Measurements from ENCODE around the gene UMODL1. TPM values are rescaled to one million over a fixed set of nuclear protein-coding genes. Genes with fewer than 3 reads are reported as not detected.

UMODL1 gene
- total RNA-seq, 1 experiment from 2014 or later = not detected

DNA sequence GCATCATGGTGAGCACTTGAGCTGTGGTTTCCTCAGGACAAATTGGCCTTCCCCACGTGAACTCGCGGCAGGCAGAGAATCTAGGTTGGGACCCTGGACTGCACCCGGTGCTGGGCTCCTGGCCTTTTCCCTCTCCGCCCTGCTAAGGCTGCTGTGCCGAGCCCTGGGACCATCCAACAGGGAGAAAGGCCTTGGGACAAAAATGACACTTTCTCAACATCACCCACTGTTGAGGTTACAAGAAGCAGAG lies 9.2 kb upstream of the UMODL1 start:
- ChIA-PET CTCF (no interaction called here), POLR2A (ENCODE audit: unreplicated experiment) (no interaction called here)
- Histone ChIP-seq H3K9me2 (ENCODE audit: insufficient read depth) (no peaks in the 10 kb centered on the region), H3K4me2 (no peak overlapping the region), H3K79me2 (ENCODE audit: low read depth) (no peaks in the 10 kb centered on the region), H3K27me3 (ENCODE audit: insufficient read depth, low read depth) (no peaks in the 10 kb centered on the region), H3F3A (ENCODE audit: insufficient read depth, low read depth) (peaks cover 20% of the 10 kb centered on the region; the same call in 1 of the 2 replicates), H3K27ac (no peak overlapping the region), H3K9me3 (ENCODE audit: insufficient read depth, low read depth) (no peaks in the 10 kb centered on the region), H2AFZ (no peak overlapping the region), H3K36me3 (ENCODE audit: low read depth) (no peaks in the 10 kb centered on the region), H3K4me3 (no peak overlapping the region), H4K20me1 (ENCODE audit: insufficient read depth) (no peaks in the 10 kb centered on the region), H3K4me1 (replicated peaks; ENCODE audit: insufficient read depth) (peaks cover 16% of the 10 kb centered on the region)
- no peak for DNase-seq
- TF ChIP-seq, protein P1, sequence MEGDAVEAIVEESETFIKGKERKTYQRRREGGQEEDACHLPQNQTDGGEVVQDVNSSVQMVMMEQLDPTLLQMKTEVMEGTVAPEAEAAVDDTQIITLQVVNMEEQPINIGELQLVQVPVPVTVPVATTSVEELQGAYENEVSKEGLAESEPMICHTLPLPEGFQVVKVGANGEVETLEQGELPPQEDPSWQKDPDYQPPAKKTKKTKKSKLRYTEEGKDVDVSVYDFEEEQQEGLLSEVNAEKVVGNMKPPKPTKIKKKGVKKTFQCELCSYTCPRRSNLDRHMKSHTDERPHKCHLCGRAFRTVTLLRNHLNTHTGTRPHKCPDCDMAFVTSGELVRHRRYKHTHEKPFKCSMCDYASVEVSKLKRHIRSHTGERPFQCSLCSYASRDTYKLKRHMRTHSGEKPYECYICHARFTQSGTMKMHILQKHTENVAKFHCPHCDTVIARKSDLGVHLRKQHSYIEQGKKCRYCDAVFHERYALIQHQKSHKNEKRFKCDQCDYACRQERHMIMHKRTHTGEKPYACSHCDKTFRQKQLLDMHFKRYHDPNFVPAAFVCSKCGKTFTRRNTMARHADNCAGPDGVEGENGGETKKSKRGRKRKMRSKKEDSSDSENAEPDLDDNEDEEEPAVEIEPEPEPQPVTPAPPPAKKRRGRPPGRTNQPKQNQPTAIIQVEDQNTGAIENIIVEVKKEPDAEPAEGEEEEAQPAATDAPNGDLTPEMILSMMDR (conservative IDR thresholded peaks at IDR 0.05) = no peak
- no peak for TF ChIP-seq EZH2 (IDR thresholded peaks at IDR 0.05; ENCODE audit: low read depth)
- intact Hi-C loops (cut with micrococcal nuclease; ENCODE audit: unreplicated experiment) = no loop called here
- no TSS peak for BruUV-seq (replicated peaks)

DNA sequence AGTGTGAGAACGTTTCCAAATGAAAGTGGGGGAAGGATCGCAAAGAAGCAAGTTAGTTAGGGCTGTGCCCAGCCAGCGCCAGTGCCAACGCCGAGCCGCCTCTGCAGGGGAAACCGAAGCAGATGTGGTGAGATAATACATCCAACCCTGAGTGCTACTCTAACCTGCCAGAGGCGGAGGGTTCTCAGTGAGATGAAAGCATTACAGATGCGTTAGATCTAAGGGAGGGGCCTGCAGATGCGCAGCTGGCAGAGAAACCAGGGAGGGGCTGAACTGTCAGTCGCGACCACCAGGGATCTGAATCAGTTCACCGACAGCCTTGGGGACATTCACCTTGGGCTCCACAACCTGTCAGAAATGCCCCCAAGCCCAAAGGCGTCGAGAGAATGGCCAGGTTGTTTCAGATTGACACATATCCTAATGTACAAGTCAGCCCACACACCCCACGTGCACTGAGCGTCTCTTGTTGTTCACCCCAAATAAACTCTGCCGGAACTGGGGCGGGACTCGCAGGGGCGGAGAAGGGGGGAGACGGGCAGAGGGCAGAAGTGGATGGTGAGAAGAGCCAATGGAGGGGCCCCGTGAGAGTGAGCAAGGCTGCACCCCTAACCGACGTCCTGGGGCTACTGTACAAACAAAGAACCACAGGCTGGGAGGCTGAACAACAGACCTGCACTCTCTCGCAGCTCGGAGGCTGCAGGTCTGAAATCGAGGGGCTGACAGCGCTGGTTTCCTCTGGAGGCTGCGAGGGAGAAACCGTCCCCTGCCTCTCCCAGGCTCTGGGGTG lies 8.7 kb upstream of the UMODL1 start:
- Histone ChIP-seq H3K9me2 (ENCODE audit: insufficient read depth) (no peaks in the 10 kb centered on the region), H3K9me3 (ENCODE audit: insufficient read depth, low read depth) (no peaks in the 10 kb centered on the region), H3K4me2 (no peak overlapping the region), H3K4me1 (replicated peaks; ENCODE audit: insufficient read depth) (peaks cover 12% of the 10 kb centered on the region), H4K20me1 (ENCODE audit: insufficient read depth) (no peaks in the 10 kb centered on the region), H3F3A (ENCODE audit: insufficient read depth, low read depth) (peaks cover 15% of the 10 kb centered on the region; the same call in 1 of the 2 replicates), H3K27me3 (ENCODE audit: insufficient read depth, low read depth) (no peaks in the 10 kb centered on the region), H3K36me3 (ENCODE audit: low read depth) (no peaks in the 10 kb centered on the region), H3K79me2 (ENCODE audit: low read depth) (no peaks in the 10 kb centered on the region), H3K4me3 (no peak overlapping the region), H3K27ac (no peak overlapping the region), H2AFZ (no peak overlapping the region)
- intact Hi-C loops (cut with micrococcal nuclease; ENCODE audit: unreplicated experiment) = no loop called here
- TF ChIP-seq, protein P1 (conservative IDR thresholded peaks at IDR 0.05) = no peak
- no peak for TF ChIP-seq EZH2 (IDR thresholded peaks at IDR 0.05; ENCODE audit: low read depth)
- no peak for DNase-seq
- POLR2A ChIA-PET (ENCODE audit: unreplicated experiment) = no interaction called here
- CTCF ChIA-PET = no interaction called here
- BruUV-seq (replicated peaks) = no TSS peak

DNA sequence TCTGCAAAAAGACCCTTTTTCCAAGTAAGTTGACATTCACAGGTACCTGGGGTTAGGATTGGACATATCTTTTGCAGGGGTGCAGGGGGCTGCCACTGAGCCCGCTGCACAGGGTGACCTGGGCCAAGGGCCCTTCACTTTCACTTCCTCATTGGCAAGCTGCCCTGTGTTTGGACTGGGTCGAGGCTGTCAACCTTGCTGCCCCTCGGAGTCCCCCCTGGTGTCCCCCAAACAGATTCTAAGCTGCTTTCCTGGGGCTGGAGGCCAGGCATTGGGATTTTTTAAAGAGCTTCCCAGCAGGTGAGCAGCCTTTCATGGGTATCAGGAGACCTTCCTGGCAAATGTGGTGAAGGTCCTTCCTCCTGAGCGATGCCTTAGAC lies 7.9 kb upstream of the UMODL1 start:
- no peak for DNase-seq
- H3K36me3 ChIP-seq (ENCODE audit: low read depth) = no peaks in the 10 kb centered on the region
- no peak overlapping the region for H2AFZ ChIP-seq
- H3K4me3 ChIP-seq = no peak overlapping the region
- H3K9me2 ChIP-seq (ENCODE audit: insufficient read depth) = no peaks in the 10 kb centered on the region
- H3F3A ChIP-seq (ENCODE audit: insufficient read depth, low read depth) = peaks cover 8% of the 10 kb centered on the region; the same call in 1 of the 2 replicates
- H3K27ac ChIP-seq = no peak overlapping the region
- no peak overlapping the region for H3K4me2 ChIP-seq
- H3K27me3 ChIP-seq (ENCODE audit: insufficient read depth, low read depth) = no peaks in the 10 kb centered on the region
- no peaks in the 10 kb centered on the region for H3K79me2 ChIP-seq (ENCODE audit: low read depth)
- ChIA-PET POLR2A (ENCODE audit: unreplicated experiment) (interaction anchor here (0.6 kb wide), 1 partner anchor 38 kb away, joined by 8 read pairs; no protein-coding TSS in a partner anchor), CTCF (no interaction called here)
- TF ChIP-seq, protein P1 (conservative IDR thresholded peaks at IDR 0.05) = no peak
- TF ChIP-seq EZH2 (IDR thresholded peaks at IDR 0.05; ENCODE audit: low read depth) = no peak
- no TSS peak for BruUV-seq (replicated peaks)
- H4K20me1 ChIP-seq (ENCODE audit: insufficient read depth) = no peaks in the 10 kb centered on the region
- H3K9me3 ChIP-seq (ENCODE audit: insufficient read depth, low read depth) = no peaks in the 10 kb centered on the region
- intact Hi-C loops (cut with micrococcal nuclease; ENCODE audit: unreplicated experiment) = no loop called here
- peaks cover 4% of the 10 kb centered on the region for H3K4me1 ChIP-seq (replicated peaks; ENCODE audit: insufficient read depth)
